Endothelial cell of umbilical vein (primary cell): ENCODE measurements around the gene SPDL1. TPM values are rescaled to one million over a fixed set of nuclear protein-coding genes. Genes with fewer than 3 reads are reported as not detected.

ENCODE experiments used
- BruUV-seq: library from RNA; stranded (reverse); fragments of 400-500 nt; replicated peaks from 2 replicates; lab custom pipeline; 2021; lab: Mats Ljungman, UMichigan
- CTCF ChIA-PET: fragments of 300-600, 350-600 bp; sonication (Branson Sonifier 250); formaldehyde crosslinking; loops from one replicate; lab custom pipeline; 2021; ENCODE audit warnings: antibody characterized with exemption, inconsistent platforms; lab: Charles Lee
- POLR2A ChIA-PET: fragments of 300-600, 350-600 bp; sonication (Branson Sonifier 250); formaldehyde crosslinking; loops from one replicate; lab custom pipeline; 2021; ENCODE audit warnings: antibody characterized with exemption, inconsistent platforms; lab: Charles Lee
- DNase-seq: peaks from one replicate; pipeline ENCODE4 v3.0.0-alpha.2; 2011; ENCODE audit warnings: low read depth, low spot score
- FAIRE-seq: peaks from 2 replicates; lab custom pipeline; 2011; peaks lifted over from hg19 to GRCh38; lab: Jason Lieb, UNC
- H2AFZ ChIP-seq: 2 replicates; pipeline ENCODE4 v1.6.0; 2012; ENCODE audit warnings: low read depth, low read length, control low read depth, inconsistent platforms
- H3K27ac ChIP-seq: 2 replicates; pipeline ENCODE4 v1.5.1; 2011; ENCODE audit warnings: low read depth, mild to moderate bottlenecking, control low read depth, low read length, moderate library complexity; ENCODE audit not compliant: insufficient read depth
- H3K27me3 ChIP-seq, 2 experiments: 2 replicates each; pipeline versions ENCODE4 v1.6.0 to v1.6.1; 2011; ENCODE audit warnings: low read length in 2 of 2, mixed read lengths in 1 of 2; ENCODE audit not compliant: control insufficient read depth in 2 of 2, insufficient read depth in 2 of 2
- H3K36me3 ChIP-seq, 2 experiments: 2 replicates in 1 of 2; 3 replicates in 1 of 2; pipeline ENCODE4 v1.5.1; 2011; ENCODE audit warnings: low read length in 2 of 2, mild to moderate bottlenecking in 1 of 2, moderate library complexity in 1 of 2; ENCODE audit not compliant: control insufficient read depth in 2 of 2, insufficient read depth in 2 of 2; ENCODE audit errors: extremely low read depth in 1 of 2
- H3K4me1 ChIP-seq: 3 replicates; pipeline ENCODE4 v1.5.1; 2011; ENCODE audit warnings: mild to moderate bottlenecking, low read length; ENCODE audit not compliant: control insufficient read depth, insufficient read depth; ENCODE audit errors: extremely low read depth
- H3K4me2 ChIP-seq: 2 replicates; pipeline ENCODE4 v1.6.1; 2011; ENCODE audit warnings: low read length, control low read depth, mixed read lengths; ENCODE audit not compliant: insufficient read depth
- H3K4me3 ChIP-seq, 3 experiments: fragments of 200-600 bp in 1 of 3; sonication (generic), shearing (Covaris generic) in 1 of 3; replicated peaks in 1 of 3; 2 replicates each; pipeline ENCODE4 v1.5.1; 2011 to 2016; ENCODE audit warnings: control low read depth in 3 of 3, low read length in 3 of 3, mild to moderate bottlenecking in 2 of 3, inconsistent platforms in 1 of 3, low read depth in 1 of 3, moderate library complexity in 1 of 3; ENCODE audit not compliant: insufficient read depth in 1 of 3
- H3K79me2 ChIP-seq: 2 replicates; pipeline ENCODE4 v1.6.0; 2012; ENCODE audit warnings: low read length, inconsistent platforms; ENCODE audit not compliant: control insufficient read depth, insufficient read depth
- H3K9ac ChIP-seq: replicated peaks from 2 replicates; pipeline ENCODE3; 2011; ENCODE audit warnings: low read length, control low read depth; ENCODE audit not compliant: insufficient read depth; ENCODE audit errors: extremely low read depth
- H3K9me1 ChIP-seq: replicated peaks from 3 replicates; pipeline ENCODE4 v1.6.0; 2011; ENCODE audit warnings: mild to moderate bottlenecking, low read length; ENCODE audit not compliant: control insufficient read depth, insufficient read depth; ENCODE audit errors: extremely low read depth
- H3K9me3 ChIP-seq: replicated peaks from 2 replicates; pipeline ENCODE4 v1.5.1; 2012; ENCODE audit warnings: low read length, inconsistent platforms; ENCODE audit not compliant: control insufficient read depth, insufficient read depth
- H4K20me1 ChIP-seq: replicated peaks from 2 replicates; pipeline ENCODE3; 2011; ENCODE audit warnings: mild to moderate bottlenecking, low read length; ENCODE audit not compliant: control insufficient read depth, insufficient read depth; ENCODE audit errors: extremely low read depth
- CTCF ChIP-seq, 2 donors: IDR thresholded peaks; 1 replicate in 1 of 2; 2 replicates in 1 of 2; pipeline ENCODE4 v1.5.1; 2011; ENCODE audit warnings: low read length in 2 of 2, mild to moderate bottlenecking in 2 of 2, moderate library complexity in 2 of 2, control low read depth in 1 of 2, inconsistent platforms in 1 of 2, low read depth in 1 of 2; ENCODE audit not compliant: insufficient read depth in 1 of 2; ENCODE audit errors: extremely low read depth in 1 of 2
- EZH2 ChIP-seq: IDR thresholded peaks from 2 replicates; pipeline ENCODE4 v1.6.1; 2012; ENCODE audit warnings: borderline replicate concordance, low read depth, mild to moderate bottlenecking, moderate library complexity, low read length, inconsistent platforms; ENCODE audit not compliant: severe bottlenecking
- FOS ChIP-seq: IDR thresholded peaks from 2 replicates; pipeline ENCODE4 v1.6.1; 2011; ENCODE audit warnings: mild to moderate bottlenecking, low read length, moderate library complexity, borderline replicate concordance; ENCODE audit not compliant: insufficient read depth
- GATA2 ChIP-seq: IDR thresholded peaks from 2 replicates; pipeline ENCODE4 v1.7.0; 2011; ENCODE audit warnings: low read depth, mild to moderate bottlenecking, moderate library complexity, mixed read lengths, low read length; ENCODE audit not compliant: insufficient read length, insufficient read depth
- JUN ChIP-seq: IDR thresholded peaks from 2 replicates; pipeline ENCODE4 v1.6.1; 2011; ENCODE audit warnings: borderline replicate concordance, low read depth; ENCODE audit not compliant: insufficient read length, insufficient read depth
- MAX ChIP-seq: IDR thresholded peaks from 2 replicates; pipeline ENCODE4 v1.6.1; 2011; ENCODE audit not compliant: insufficient read depth, insufficient read length
- MYC ChIP-seq: IDR thresholded peaks from one replicate; pipeline ENCODE4 v1.6.1; 2011; ENCODE audit warnings: mild to moderate bottlenecking, low read depth, low read length
- POLR2A ChIP-seq: IDR thresholded peaks from 2 replicates; pipeline ENCODE4 v1.6.1; 2012; ENCODE audit warnings: low read depth, mild to moderate bottlenecking, control low read depth, low read length
- POLR2AphosphoS5 ChIP-seq: IDR thresholded peaks from 2 replicates; pipeline ENCODE4 v1.6.1; 2012; ENCODE audit warnings: low read depth, mild to moderate bottlenecking, control low read depth, low read length, moderate library complexity; ENCODE audit not compliant: insufficient read depth
- dilution Hi-C: fragments of 300-500 bp; cut with MboI; formaldehyde crosslinking; loops from one replicate; pipeline ENCODE4 v1.15.0; 2019; ENCODE audit warnings: low sequenced_read_pairs; ENCODE audit not compliant: extremely low pct_ligation_motif_present
- intact Hi-C: fragments of 100-400 bp; cut with micrococcal nuclease; formaldehyde crosslinking; loops from one replicate; pipeline ENCODE4 v1.10.0; 2022
- polyA plus RNA-seq, 4 experiments: library from polyadenylated mRNA; depleted of rRNA in 3 of 4; stranded (reverse) in 3 of 4; unstranded in 1 of 4; fragments of >200 nt; gene quantifications; 2 replicates each; pipeline versions ENCODE4 v1.2.1 to v1.2.3, GENCODE V29; 2011 to 2012; ENCODE audit warnings: missing spikeins in 1 of 4
- total RNA-seq: library from RNA; stranded (reverse); gene quantifications from 2 replicates; pipeline ENCODE4 v1.2.3, GENCODE V29; 2021

SPDL1 gene
- total and polyA plus RNA-seq, 2 donors (not counting 3 experiments of a cell fraction or from before 2014, with no cell fraction given): 19.7 to 51.8 TPM

- POLR2A ChIA-PET: no interaction called here
- dilution Hi-C loops (no loop called here), intact Hi-C loops (no loop called here)
- Histone ChIP-seq H3K27me3 (no peaks in the 10 kb centered on the region), H3K79me2 (peaks cover 3% of the 10 kb centered on the region), H2AFZ (no peak overlapping the region), H3K36me3 (peaks cover 0 to 58% of the 10 kb centered on the region in 2 experiments), H3K4me3 (no peak overlapping the region), H3K9ac (no peak overlapping the region), H4K20me1 (no peaks in the 10 kb centered on the region), H3K4me1 (no peaks in the 10 kb centered on the region), H3K27ac (peak overlapping the region; percentile 36), H3K9me3 (no peaks in the 10 kb centered on the region), H3K9me1 (no peaks in the 10 kb centered on the region), H3K4me2 (no peak overlapping the region)
- no peak for FAIRE-seq
- CTCF ChIA-PET: interaction anchor here (1.0 to 1.5 kb wide), 2 partner anchors 63 to 475 kb away, joined by 3 to 4 read pairs; no protein-coding TSS in a partner anchor
- no TSS peak for BruUV-seq
- DNase-seq: peak; percentile 14
- TF ChIP-seq EZH2: no peak
- no peak for TF ChIP-seq JUN
- no peak for TF ChIP-seq CTCF (IDR thresholded peaks at IDR 0.05; ENCODE audit: extremely low read depth in 1 of 2, insufficient read depth in 1 of 2, low read depth in 1 of 2, low read length in 2 of 2)
- TF ChIP-seq MAX: no peak
- no peak for TF ChIP-seq FOS
- TF ChIP-seq POLR2A: no peak
- no peak for TF ChIP-seq POLR2AphosphoS5
- TF ChIP-seq MYC: no peak
- no peak for TF ChIP-seq GATA2
These were observed 11.7 kb downstream of the SPDL1 start for GRCh38 chr5:169595172-169595820.
